GM12872 (cell line): ENCODE measurements around the gene STK32B.

Experiments used
- TF ChIP-seq, protein P1 (sequence below): IDR thresholded peaks from 3 replicates; pipeline ENCODE4 v1.5.1; 2011; ENCODE audit warnings: low read depth, mild to moderate bottlenecking, low read length, moderate library complexity; ENCODE audit not compliant: insufficient read depth

Gene STK32B

DNA sequence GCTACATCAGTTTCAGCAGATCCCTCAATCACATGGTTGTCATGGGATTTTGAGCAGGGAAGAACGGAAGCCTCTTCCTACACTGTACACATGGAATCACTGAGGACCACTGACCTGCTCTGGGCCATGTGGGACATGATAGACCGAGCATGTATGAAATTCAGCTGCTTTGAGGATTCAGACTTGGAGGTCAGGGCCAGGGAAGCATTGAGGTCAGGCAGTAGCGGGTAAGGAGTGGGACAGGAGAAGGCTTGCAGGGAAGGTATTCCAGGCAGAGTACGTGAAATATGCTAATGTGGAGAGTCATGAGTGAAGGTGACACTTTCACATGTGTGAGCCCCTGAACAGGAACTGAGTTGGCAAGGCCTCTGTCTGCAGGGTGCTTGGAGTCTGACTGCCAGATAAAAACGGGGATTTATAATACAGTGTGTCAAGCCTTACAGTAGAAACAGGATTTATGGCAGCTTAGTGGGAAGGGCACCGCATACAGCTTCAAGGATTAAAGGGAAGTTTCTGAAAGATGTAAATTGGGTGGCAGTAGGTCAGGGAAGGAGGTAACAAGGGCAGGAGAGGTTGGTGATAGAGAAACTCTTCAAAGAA, 111.7 kb downstream of the STK32B start:
- TF ChIP-seq, protein P1, sequence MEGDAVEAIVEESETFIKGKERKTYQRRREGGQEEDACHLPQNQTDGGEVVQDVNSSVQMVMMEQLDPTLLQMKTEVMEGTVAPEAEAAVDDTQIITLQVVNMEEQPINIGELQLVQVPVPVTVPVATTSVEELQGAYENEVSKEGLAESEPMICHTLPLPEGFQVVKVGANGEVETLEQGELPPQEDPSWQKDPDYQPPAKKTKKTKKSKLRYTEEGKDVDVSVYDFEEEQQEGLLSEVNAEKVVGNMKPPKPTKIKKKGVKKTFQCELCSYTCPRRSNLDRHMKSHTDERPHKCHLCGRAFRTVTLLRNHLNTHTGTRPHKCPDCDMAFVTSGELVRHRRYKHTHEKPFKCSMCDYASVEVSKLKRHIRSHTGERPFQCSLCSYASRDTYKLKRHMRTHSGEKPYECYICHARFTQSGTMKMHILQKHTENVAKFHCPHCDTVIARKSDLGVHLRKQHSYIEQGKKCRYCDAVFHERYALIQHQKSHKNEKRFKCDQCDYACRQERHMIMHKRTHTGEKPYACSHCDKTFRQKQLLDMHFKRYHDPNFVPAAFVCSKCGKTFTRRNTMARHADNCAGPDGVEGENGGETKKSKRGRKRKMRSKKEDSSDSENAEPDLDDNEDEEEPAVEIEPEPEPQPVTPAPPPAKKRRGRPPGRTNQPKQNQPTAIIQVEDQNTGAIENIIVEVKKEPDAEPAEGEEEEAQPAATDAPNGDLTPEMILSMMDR, result no peak

DNA sequence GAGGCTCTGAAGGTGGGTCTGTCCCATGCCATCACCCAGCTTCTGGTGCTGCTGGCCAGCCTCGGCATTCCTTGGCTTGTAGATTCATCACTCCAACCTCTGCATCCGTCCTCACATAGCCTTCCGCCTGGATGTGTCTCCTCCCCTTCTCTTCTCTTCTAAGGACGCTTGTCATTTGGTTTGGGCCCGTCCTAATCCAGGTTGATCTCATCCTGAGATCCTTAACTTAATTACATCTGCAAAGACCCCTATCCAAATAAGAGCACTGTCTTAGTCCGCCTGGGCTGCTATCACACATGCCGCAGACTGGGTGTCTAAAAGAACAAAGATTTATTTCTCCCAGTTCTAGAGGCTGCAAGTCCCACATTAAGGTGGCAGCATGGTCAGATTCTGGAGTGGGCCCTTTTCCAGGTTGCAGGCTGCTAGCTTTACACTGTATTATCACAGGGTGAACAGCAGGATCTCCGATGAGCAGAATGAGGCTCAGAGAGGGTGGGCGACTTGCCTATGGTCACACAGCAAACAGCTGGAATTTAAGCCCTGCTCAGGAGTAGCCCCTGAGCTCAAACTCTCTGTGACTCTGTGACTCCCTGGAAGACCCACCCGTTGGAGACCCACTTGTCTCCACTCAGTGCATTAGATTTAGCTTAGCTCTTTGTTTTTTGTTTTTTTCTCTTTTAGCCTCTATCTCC, 113.1 kb downstream of the STK32B start:
- TF ChIP-seq, protein P1, result no peak

DNA sequence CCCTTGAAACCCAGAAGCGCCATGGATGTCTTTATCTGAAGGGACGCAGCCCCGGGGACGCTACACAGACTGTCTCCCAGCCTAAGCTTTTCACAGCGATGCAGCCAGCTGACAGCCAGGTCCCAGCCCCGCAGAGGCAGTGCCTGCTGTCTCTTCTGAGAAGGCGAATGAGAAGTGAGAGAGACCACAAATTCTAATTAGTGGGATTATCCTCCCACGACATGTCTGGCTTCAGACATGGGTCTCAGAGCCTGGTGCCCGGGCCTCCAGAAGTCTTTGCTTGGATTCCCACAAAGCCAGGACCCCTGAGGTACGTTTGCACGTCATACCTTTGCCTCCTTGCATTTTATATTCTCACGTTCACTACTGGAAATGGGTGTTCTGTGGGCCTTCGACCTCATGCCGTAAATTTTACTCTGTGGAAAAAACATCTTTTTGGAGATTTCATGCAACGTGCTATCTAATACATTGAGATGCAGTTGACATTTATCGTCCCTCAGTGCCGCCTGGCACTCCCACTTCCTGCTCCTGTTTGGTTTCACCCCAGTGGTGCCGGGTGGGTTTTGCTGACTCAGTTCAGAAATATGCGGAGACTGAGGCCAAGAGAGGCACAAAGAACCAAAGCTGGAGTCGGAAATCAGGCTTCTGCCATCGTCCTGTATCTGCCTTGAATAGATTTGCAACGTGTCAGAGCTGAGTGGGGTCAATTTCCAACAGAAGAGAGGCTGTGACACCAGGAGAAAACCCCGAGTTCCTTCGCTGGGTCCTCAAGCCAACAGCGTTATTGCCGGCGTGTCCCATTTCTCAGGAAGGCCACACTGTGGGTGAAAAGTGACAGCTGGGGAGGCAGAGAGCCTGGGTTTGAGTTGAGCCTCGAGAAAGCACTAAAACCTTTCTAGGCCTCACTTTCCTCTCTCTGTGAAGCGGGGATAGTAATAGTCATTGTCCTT, 114.4 kb downstream of the STK32B start:
- TF ChIP-seq, protein P1, result no peak

DNA sequence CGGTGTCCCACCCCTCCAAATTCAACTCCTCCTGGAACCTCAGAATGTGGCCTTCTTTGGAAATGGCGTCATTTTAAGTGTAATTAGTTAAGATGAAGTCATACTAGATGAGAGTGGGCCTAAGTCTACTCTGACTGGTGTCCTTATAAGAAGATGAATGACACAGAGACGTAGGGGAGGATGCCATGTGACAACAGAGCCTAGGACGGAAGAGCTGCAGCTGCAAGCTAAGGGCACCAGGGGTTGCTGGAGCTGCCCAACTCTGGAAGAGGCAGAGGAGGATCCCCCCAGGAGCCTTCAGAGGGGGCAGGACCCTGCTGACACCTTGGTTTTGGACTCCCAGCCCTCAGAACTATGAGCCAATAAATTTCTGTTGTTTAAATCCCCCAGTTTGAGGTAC, 115.1 kb downstream of the STK32B start:
- TF ChIP-seq, protein P1, result no peak

DNA sequence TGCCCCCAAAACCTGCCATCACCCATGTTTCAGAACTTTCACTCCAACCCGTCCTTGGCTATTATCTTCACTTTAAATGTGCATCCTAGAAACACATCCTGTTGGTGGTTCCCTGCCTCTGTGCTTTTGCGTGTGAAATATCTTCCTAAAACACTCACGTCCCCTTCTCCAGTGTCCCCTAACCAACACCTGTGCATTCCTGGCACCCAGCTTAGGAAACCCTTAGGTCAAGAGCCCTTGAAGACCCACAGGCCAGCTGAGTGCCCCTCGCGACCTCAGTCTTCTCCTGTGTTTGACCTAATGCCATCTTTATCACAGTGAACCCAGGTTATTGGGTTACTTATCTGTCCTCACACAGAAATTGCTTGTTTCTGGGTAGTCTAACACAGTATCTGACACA, 117.6 kb downstream of the STK32B start:
- TF ChIP-seq, protein P1, result no peak

DNA sequence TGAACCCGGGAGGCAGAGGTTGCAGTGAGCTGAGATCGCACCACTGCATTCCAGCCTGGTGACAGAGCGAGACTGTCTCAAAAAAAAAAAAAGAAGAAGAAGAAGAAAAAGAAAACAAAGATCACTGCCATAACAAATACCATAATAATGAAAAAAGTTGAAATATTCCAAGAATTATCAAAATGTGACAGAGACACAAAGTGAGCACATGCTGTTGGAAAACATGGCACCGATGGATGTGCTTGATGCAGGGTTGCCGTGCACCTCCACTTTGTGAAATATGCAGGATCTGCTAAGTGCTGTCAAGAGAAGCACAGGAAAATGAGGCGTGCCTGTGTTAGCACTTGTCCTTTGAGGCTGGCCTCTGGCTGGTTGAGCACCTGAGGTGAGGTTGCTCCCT, 133.3 kb downstream of the STK32B start:
- TF ChIP-seq, protein P1, result no peak

DNA sequence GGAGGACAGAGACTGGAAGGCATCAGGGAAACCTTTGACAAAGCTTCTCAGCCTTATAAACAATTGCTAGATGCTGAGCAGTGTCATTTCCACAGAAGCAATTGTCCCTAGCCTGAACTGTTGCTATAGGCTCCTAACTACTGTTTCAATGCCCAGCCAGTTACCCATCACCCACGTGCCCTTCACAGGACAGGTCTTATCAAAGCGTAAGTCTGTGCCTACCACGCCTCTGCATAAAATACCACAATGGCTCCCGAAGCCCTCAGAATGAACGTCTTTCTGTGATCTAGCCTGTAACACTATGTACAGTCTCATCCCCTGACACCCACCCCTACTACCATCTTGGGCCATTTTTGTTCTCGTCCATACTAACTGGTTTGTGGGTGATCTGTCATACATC, 134.3 kb downstream of the STK32B start:
- TF ChIP-seq, protein P1, result no peak
